Measurements from ENCODE around the gene FNDC10.

The FNDC10 gene

DNA sequence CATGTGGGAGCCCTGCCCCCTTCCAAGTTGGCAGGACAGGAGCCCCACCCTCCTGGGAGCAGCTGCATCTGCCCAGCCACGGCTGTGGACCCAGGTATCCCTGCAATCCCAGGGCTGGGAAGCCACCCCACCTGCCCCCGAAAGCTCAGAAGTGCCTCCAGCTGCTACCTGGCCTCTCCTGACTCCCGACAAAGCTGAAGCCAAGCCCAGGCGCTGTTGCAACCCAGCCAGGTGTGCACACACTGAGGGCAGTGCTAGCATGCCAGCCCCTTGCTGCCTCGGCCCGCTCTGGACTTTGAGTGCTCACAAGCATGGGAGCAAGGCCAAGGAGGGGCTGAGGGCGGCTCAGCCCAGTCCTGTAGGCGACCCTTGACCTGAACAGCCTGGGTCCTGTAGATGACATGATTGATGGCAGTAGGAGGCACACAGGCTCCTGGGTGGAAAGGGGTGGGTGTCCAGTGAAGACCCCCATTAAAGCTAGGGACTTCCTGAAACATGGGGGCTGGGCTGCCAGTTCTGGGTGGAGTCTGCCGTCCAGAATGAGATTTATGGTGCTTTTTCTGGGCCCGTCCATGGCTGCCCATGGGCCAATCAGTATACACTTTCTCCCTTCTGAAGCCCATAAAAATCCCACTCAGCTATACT lies 22.4 kb downstream of the FNDC10 start:
- H3K4me3 ChIP-seq (ENCODE audit: control insufficient read depth, low read depth, low read length) = no peak overlapping the region
- TF ChIP-seq, protein P1, sequence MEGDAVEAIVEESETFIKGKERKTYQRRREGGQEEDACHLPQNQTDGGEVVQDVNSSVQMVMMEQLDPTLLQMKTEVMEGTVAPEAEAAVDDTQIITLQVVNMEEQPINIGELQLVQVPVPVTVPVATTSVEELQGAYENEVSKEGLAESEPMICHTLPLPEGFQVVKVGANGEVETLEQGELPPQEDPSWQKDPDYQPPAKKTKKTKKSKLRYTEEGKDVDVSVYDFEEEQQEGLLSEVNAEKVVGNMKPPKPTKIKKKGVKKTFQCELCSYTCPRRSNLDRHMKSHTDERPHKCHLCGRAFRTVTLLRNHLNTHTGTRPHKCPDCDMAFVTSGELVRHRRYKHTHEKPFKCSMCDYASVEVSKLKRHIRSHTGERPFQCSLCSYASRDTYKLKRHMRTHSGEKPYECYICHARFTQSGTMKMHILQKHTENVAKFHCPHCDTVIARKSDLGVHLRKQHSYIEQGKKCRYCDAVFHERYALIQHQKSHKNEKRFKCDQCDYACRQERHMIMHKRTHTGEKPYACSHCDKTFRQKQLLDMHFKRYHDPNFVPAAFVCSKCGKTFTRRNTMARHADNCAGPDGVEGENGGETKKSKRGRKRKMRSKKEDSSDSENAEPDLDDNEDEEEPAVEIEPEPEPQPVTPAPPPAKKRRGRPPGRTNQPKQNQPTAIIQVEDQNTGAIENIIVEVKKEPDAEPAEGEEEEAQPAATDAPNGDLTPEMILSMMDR (conservative IDR thresholded peaks at IDR 0.05; ENCODE audit: control insufficient read depth, insufficient read depth, low read depth, low read length) = no peak
- no peak for DNase-seq (ENCODE audit: low read depth)

DNA sequence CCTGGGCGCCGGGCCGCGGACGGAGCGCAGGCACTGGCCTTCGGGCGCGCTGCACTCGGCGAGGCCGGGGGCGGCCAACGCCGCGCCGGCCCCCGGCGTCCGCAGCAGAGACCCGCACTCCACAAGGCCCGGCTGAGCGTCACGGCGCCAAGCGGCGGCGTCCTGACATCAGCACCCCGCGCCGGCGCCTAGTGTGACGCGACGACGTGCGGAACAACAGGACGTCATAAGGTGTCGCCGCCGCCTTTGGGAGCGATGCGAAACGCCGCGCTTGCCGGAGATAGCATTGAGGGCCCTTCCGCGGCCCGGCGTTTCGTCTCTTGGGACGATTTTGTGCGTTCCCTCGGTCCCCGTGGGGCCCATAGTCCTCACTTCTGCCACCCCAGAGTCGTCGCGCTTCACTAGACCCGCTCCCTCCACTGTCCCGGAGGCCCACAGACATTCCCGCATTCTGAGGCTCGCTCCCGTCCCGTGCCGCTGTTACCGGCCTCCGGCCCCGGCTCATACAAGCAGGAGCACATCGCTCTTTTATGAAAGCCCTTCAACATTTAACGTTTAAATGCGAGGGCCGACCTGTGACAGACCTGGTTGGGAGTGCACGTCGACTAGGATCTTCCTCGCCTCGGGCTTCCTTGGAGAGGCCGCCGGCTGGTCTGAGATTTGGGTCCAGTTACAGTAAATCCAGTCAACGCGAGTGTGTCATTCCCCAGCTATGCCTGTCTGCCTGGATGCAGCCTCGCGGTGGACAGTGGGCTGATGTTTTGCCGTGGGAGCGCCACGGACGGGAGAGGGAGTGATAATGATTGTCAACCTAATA lies 25.0 kb downstream of the FNDC10 start, which contains the start of gene SSU72:
Gene SSU72 (minus strand): TSS at position 143 of the 817 bp plus-strand sequence. CDS start 306 bp downstream, outside the sequence.
- DNase-seq (ENCODE audit: low read depth) = peak; percentile 89
- TF ChIP-seq, protein P1 (conservative IDR thresholded peaks at IDR 0.05; ENCODE audit: control insufficient read depth, insufficient read depth, low read depth, low read length) = no peak
- peak within 1 kb of the TSS; percentile 93 for H3K4me3 ChIP-seq (ENCODE audit: control insufficient read depth, low read depth, low read length)

DNA sequence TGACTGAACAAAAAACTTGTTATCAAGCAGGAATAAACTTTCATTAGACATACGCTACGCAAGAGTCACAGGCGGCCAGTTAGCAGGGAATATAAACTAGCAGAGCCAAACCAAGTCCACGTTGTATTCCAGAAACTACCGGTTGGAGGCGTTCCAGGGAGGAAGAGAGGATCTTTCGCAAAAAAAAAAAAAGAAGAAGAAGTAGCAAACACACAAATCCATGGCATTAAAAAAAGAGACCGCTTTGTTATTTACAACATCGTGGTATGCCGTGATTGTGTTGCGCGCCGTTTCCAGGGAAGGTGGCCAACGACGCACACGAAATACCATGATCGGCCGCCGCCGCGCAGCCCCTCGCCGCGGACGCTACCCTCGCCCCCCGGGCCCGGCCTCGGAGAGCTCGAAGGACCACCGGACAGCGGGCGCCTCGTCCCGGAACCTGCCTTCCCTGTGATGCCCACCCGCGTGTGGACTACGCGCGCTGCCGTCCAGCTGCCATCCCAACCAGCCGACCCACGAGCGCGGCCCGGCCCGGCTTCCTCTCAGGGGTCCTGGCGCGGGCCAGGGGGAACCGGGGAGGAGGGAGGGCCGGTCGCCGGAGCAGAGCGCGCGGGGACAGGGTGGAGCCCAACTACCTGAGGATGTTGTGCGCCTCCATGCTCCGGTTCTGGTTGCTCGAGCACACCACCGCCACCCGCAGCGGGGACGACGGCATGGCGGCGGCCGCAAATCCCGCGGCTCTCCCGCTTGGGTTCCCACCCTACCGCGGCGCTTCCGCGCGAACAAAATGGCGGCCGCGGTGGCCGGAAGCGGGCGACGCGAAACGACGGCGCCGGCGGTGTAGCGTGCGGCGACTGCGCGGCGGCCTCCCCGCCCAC lies 25.9 kb downstream of the FNDC10 start:
- H3K4me3 ChIP-seq (ENCODE audit: control insufficient read depth, low read depth, low read length) = peak overlapping the region; percentile 93
- peak; percentile 62 for DNase-seq (ENCODE audit: low read depth)
- TF ChIP-seq, protein P1 (conservative IDR thresholded peaks at IDR 0.05; ENCODE audit: control insufficient read depth, insufficient read depth, low read depth, low read length) = peak; percentile 17

DNA sequence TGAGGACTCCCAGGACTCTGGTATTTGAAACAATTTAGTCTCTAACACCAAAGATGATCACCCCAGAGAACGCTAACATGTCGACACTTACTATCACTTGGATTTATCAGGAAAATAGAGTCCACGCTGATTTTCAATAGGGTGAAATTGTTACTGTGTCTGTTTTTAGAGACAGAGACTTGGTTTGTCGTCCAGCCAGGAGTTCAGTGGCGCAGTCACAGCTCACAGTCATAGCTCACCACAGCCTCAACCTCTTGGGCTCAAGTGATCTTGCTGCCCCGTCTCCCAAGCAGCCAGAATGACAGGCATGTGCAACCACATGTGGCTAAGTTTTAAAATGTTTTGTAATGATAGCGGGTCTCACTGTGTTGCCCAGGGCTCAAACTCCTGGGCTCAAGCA lies 30.6 kb downstream of the FNDC10 start:
- no peak overlapping the region for H3K4me3 ChIP-seq (ENCODE audit: control insufficient read depth, low read depth, low read length)
- DNase-seq (ENCODE audit: low read depth) = no peak
- TF ChIP-seq, protein P1 (conservative IDR thresholded peaks at IDR 0.05; ENCODE audit: control insufficient read depth, insufficient read depth, low read depth, low read length) = no peak

DNA sequence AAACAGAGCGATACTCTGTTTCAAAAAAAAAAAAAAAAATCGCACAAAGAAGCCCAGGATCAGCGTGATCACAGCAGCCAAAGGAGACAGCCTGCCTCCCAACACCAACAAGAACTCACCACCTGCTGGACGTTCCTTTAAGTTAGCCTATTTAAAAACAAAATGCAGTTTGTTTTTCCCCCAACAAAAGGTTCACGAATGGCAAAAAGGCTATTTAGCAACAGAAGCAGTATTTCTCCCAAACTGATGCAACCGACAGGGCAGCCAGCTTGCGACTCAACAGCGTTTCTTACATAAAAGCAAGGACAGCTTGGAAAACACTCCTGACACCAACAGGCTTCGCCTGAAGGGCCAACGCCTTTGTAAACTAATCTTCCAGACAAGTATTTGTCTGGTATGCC lies 32.0 kb downstream of the FNDC10 start:
- TF ChIP-seq, protein P1 (conservative IDR thresholded peaks at IDR 0.05; ENCODE audit: control insufficient read depth, insufficient read depth, low read depth, low read length) = no peak
- no peak for DNase-seq (ENCODE audit: low read depth)
- no peak overlapping the region for H3K4me3 ChIP-seq (ENCODE audit: control insufficient read depth, low read depth, low read length)

DNA sequence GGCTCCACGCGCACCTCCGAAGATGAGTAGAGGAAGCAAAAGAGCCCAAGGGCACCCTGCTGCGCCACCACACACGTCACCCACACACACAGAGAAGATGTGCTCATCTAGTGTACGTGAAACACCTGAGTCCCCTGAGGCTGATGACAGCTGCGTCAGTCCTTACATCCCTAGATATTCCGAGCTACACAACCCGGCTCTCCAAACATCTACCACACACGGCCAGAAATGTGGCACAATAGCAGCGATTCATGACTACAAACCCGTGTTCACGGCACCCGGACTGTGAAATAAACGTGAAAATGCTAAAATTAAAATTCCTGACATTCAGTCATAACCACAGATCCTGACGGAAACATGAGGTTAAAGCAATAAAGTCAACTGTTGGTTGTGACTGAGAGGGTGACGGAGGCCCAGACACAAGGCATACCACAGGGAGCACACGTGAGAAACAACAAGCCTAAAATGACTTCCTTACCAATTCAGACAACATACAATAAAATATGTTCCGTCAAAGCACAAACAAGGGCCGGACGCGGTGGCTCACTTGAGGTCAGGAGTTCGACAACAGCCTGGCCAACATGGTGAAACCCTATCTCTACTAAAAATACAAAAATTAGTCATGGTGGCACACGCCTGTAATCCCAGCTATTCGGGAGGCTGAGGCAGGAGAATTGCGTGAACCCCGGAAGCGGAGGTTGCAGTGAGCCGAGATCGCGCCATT lies 32.6 kb downstream of the FNDC10 start:
- H3K4me3 ChIP-seq (ENCODE audit: control insufficient read depth, low read depth, low read length) = no peak overlapping the region
- TF ChIP-seq, protein P1 (conservative IDR thresholded peaks at IDR 0.05; ENCODE audit: control insufficient read depth, insufficient read depth, low read depth, low read length) = no peak
- no peak for DNase-seq (ENCODE audit: low read depth)

All from fibroblast of mammary gland (primary cell).